ENCODE data around the gene NUP62.

DNA sequence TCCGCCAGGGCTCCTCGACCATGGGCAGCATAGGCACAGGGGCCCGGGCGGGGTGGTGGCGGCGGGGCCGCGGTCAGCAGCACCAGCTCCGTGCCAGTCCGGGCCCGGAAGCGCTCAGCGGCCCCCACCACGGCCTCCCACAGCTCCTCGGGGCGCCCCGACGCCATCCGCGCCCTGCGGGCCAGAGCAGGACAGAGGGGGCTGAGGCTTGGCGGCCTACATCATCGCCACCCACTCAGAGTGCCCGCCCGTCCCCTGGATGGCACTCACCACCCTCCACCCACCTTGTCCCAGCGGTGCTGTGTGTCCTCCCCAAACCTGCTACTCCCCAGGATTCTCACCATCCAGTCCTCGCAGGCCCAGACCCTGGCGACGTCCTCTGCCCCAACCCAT is 56.2 kb downstream of the NUP62 start:
- TF ChIP-seq, protein P1, sequence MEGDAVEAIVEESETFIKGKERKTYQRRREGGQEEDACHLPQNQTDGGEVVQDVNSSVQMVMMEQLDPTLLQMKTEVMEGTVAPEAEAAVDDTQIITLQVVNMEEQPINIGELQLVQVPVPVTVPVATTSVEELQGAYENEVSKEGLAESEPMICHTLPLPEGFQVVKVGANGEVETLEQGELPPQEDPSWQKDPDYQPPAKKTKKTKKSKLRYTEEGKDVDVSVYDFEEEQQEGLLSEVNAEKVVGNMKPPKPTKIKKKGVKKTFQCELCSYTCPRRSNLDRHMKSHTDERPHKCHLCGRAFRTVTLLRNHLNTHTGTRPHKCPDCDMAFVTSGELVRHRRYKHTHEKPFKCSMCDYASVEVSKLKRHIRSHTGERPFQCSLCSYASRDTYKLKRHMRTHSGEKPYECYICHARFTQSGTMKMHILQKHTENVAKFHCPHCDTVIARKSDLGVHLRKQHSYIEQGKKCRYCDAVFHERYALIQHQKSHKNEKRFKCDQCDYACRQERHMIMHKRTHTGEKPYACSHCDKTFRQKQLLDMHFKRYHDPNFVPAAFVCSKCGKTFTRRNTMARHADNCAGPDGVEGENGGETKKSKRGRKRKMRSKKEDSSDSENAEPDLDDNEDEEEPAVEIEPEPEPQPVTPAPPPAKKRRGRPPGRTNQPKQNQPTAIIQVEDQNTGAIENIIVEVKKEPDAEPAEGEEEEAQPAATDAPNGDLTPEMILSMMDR (IDR thresholded peaks at IDR 0.05; ENCODE audit: borderline replicate concordance, extremely low read depth, low read length, poor library complexity, severe bottlenecking) = no peak
- TF ChIP-seq EZH2 (IDR thresholded peaks at IDR 0.05; ENCODE audit: borderline replicate concordance, low read depth, low read length, severe bottlenecking) = no peak
